Measurements from ENCODE around the gene RP2. TPM values are rescaled to one million over a fixed set of nuclear protein-coding genes. Genes with fewer than 3 reads are reported as not detected.

The RP2 gene
- total RNA-seq, 4 donors from 2014 or later: 5.1 to 8.3 (median 6.3) TPM

DNA sequence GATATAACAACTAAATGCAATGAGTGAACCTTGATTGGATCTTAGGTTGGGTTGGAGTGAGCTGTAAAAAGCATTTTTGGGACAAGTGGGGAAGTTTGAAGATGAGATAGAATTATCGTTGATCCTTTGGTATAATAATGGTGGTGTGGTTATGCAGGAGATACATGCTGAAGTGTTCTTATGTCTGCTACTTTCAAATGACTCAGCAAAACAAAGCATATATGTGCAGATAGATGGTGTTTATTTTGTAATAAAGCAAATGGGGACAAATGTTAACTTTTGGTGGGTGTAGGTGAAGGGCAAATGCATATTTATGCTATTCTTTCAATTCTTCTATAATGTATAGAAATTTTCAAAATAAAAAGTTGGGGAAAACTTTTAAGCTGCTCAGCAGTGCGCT is 26.2 kb downstream of the RP2 start:
- WGBS: 76% methylated on average over 2 of the region's 2 CpGs
- no peaks in the 10 kb centered on the region for H3K9me3 ChIP-seq
- peaks cover under 1% of the 10 kb centered on the region for H3K36me3 ChIP-seq
- H3K4me1 ChIP-seq: no peaks in the 10 kb centered on the region
- H3K27ac ChIP-seq: no peak overlapping the region
- TF ChIP-seq EP300 (IDR thresholded peaks at IDR 0.05) (no peak), POLR2AphosphoS5 (IDR thresholded peaks at IDR 0.05) (no peak), POLR2A (IDR thresholded peaks at IDR 0.05) (no peak)
- TF ChIP-seq, protein P1, sequence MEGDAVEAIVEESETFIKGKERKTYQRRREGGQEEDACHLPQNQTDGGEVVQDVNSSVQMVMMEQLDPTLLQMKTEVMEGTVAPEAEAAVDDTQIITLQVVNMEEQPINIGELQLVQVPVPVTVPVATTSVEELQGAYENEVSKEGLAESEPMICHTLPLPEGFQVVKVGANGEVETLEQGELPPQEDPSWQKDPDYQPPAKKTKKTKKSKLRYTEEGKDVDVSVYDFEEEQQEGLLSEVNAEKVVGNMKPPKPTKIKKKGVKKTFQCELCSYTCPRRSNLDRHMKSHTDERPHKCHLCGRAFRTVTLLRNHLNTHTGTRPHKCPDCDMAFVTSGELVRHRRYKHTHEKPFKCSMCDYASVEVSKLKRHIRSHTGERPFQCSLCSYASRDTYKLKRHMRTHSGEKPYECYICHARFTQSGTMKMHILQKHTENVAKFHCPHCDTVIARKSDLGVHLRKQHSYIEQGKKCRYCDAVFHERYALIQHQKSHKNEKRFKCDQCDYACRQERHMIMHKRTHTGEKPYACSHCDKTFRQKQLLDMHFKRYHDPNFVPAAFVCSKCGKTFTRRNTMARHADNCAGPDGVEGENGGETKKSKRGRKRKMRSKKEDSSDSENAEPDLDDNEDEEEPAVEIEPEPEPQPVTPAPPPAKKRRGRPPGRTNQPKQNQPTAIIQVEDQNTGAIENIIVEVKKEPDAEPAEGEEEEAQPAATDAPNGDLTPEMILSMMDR (IDR thresholded peaks at IDR 0.05): no peak
- H3K4me3 ChIP-seq: no peak overlapping the region
- H3K27me3 ChIP-seq: no peaks in the 10 kb centered on the region
- DNase-seq (ENCODE audit: low spot score in 2 of 2): no peak

DNA sequence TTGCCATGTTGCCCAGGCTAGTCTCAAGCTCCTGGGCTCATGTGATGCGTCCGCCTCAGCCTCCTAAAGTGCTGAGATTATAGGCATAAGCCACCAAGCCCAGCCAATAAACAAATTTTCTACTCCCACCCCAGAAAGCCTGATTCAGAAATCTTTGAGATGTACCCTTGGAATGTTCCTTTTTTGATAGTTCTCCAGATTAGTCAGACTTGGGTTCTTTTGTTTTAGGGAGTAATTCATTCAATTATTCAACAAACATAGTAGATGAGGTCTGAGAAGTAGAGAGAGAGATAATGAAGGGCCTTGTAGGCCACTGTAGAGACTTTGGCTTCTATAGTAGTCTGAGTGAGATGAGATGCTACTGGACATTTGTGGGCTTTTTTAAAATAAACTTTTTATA is 27.8 kb downstream of the RP2 start:
- Histone ChIP-seq H3K9me3 (no peaks in the 10 kb centered on the region), H3K27ac (no peak overlapping the region), H3K36me3 (peaks cover 6% of the 10 kb centered on the region), H3K4me3 (no peak overlapping the region), H3K4me1 (no peaks in the 10 kb centered on the region), H3K27me3 (no peaks in the 10 kb centered on the region)
- TF ChIP-seq, protein P1 (IDR thresholded peaks at IDR 0.05): no peak
- TF ChIP-seq POLR2AphosphoS5 (IDR thresholded peaks at IDR 0.05) (no peak), EP300 (IDR thresholded peaks at IDR 0.05) (no peak), POLR2A (IDR thresholded peaks at IDR 0.05) (no peak)
- 78% methylated on average over 2 of the region's 2 CpGs for WGBS
- DNase-seq (ENCODE audit: low spot score in 2 of 2): no peak

DNA sequence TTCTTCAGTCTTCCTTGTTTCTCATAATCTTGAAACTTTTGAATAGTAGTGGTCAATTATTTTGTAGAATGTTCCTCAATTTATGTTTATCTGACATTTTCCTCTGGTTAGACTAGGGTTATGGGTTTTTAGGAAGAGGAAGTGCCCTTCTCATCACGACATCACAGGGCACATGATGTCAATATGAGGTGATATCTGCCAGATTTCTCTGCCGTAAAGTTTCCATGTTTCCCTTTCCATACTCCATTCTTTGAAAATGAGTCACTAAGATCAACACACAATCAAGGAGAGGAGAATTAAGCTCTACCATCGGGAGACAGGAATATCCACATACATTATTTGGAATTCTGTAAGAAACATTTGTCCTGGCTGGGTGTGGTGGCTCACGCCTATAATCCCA is 28.4 kb downstream of the RP2 start:
- 67% methylated on average over 4 of the region's 4 CpGs for WGBS
- no peaks in the 10 kb centered on the region for H3K27me3 ChIP-seq
- no peak overlapping the region for H3K4me3 ChIP-seq
- H3K4me1 ChIP-seq: no peaks in the 10 kb centered on the region
- DNase-seq (ENCODE audit: low spot score in 2 of 2): no peak
- TF ChIP-seq, protein P1 (IDR thresholded peaks at IDR 0.05): no peak
- no peak for TF ChIP-seq POLR2A (IDR thresholded peaks at IDR 0.05)
- TF ChIP-seq POLR2AphosphoS5 (IDR thresholded peaks at IDR 0.05): no peak
- TF ChIP-seq EP300 (IDR thresholded peaks at IDR 0.05): no peak
- H3K27ac ChIP-seq: no peak overlapping the region
- H3K9me3 ChIP-seq: no peaks in the 10 kb centered on the region
- peaks cover 6% of the 10 kb centered on the region for H3K36me3 ChIP-seq

DNA sequence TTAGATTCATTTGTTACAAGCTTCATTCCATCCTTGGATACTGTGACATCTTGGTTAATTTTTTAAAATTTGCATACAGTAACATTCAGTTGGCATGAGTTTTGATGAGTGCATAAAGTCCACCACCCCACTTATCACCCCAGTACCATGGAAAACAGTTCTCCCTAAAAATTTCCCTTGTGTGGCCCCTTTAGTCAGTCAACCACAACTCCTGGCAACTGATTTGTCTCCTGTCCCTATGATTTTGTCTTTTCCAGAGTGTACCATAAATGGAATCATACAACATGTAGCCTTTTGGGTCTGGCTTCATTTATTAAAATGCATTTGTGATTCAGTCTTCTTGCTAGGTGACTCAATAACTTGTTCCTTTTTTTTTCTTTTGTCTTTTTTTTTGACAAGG is 29.9 kb downstream of the RP2 start:
- Histone ChIP-seq H3K36me3 (peaks cover 6% of the 10 kb centered on the region), H3K9me3 (no peaks in the 10 kb centered on the region), H3K27me3 (no peaks in the 10 kb centered on the region), H3K4me1 (no peaks in the 10 kb centered on the region), H3K27ac (no peak overlapping the region), H3K4me3 (no peak overlapping the region)
- TF ChIP-seq POLR2A (IDR thresholded peaks at IDR 0.05) (no peak), EP300 (IDR thresholded peaks at IDR 0.05) (no peak), POLR2AphosphoS5 (IDR thresholded peaks at IDR 0.05) (no peak)
- TF ChIP-seq, protein P1 (IDR thresholded peaks at IDR 0.05): no peak
- no peak for DNase-seq (ENCODE audit: low spot score in 2 of 2)

- Histone ChIP-seq H3K27ac (no peak overlapping the region), H3K27me3 (no peaks in the 10 kb centered on the region), H3K36me3 (no peaks in the 10 kb centered on the region), H3K4me3 (no peak overlapping the region), H3K9me3 (no peaks in the 10 kb centered on the region), H3K4me1 (no peaks in the 10 kb centered on the region)
- DNase-seq (ENCODE audit: low spot score in 2 of 2): no peak
- 73% methylated on average over 2 of the region's 2 CpGs for WGBS
- TF ChIP-seq EP300 (IDR thresholded peaks at IDR 0.05): no peak
- TF ChIP-seq, protein P1 (IDR thresholded peaks at IDR 0.05): no peak
- no peak for TF ChIP-seq POLR2AphosphoS5 (IDR thresholded peaks at IDR 0.05)
- TF ChIP-seq POLR2A (IDR thresholded peaks at IDR 0.05): no peak
These were observed 36.9 kb downstream of the RP2 start for GRCh38 chrX:46873746-46874145.
